Activated CD4-positive, alpha-beta T cell treated with anti-CD3 and anti-CD28 coated beads, Interleukin-2, amount 50 U/mL, for 4 hours (primary cell): ENCODE results near the gene MYLK2.

Experiments
- DNase-seq, 2 experiments: peaks; one replicate each; pipeline ENCODE4 v3.0.0-alpha.2; 2020

The MYLK2 gene

DNA sequence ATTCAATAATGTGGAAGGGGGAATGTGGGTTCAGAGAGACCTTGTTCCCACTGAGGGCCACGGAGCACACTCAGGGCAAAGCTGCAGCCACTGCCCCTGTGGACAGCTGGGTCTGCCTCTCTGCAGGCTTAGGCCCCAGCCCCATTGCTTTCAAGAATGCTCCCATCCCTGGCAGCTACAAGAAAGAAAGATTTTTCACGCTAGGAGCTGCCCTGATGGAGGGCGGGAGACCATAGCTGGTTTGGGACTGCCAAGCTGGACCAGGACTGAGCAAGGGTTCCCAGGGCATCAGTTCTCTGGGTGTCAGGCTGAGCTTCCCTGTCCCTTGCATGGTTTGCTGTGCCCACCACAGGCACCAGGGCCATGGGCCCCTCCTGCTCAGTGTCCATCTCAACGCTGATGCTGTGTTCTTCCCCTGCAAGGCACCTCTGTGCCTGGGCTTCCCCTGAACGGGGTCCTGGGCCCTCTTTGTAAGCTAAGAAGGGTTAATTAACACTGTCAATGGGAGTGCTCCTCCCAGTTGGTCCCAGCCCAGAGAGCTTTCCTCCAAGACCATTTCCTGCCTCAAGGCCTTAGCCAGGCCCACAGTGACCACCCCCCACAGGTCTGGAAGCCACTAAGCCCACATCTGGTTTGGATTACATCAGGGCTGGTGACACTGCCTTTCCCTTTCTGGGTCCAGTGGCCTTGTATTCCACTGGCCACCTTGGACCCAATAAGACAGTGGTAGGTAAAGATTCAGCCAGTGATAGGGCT, 17.9 kb downstream of the MYLK2 start:
- no peak for DNase-seq

GRCh38 chr20:31837896-31838397, 18.8 kb downstream of the MYLK2 start:
- no peak for DNase-seq

- DNase-seq, result no peak
Measured at GRCh38 chr20:31838646-31839292, 19.6 kb downstream of the MYLK2 start.

GRCh38 chr20:31839782-31840487, 20.8 kb downstream of the MYLK2 start:
- no peak for DNase-seq

GRCh38 chr20:31840906-31841816, 22.0 kb downstream of the MYLK2 start:
- no peak for DNase-seq

DNA sequence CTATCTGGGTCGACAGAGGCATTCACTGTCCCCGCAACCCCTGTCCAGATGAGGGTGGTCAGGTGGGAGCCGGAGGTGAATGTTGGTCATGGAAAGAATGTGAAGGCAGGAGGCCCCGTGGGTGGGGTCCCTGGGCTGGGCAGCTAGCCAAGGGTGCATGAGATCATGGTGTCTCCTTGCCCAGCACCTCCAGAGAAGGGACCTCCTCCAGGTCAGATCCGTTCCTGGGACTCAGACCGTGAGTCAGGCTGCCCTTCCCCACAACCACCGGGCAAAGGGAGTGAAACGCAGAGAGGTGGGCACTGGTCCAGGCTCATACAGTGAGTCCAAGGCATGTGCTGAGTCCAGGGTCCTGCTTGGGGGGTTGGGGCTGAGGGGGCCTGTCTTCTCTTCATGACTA, 22.8 kb downstream of the MYLK2 start:
- no peak for DNase-seq

- DNase-seq, result no peak
Measured at GRCh38 chr20:31842471-31843157, 23.5 kb downstream of the MYLK2 start.

DNA sequence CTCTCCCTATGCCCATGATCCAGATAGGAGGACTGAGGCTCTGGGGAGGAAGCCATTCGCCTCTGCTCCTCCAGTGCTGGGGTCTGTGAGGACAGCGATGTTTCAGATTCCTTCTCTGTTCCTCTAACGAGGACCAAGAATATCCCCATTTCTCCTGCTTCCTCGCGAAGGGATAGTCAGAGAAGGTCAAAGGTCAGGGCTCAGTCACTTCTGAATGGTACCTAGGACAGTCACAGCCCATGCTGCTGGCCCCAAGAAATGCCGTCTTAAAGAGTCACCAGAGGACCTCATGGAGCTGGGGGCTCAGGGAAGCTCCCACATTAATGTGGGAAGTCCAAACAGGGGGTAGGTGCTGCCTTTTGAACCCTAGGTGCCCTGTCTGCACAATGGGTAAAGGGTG, 24.1 kb downstream of the MYLK2 start:
- DNase-seq, result no peak

DNA sequence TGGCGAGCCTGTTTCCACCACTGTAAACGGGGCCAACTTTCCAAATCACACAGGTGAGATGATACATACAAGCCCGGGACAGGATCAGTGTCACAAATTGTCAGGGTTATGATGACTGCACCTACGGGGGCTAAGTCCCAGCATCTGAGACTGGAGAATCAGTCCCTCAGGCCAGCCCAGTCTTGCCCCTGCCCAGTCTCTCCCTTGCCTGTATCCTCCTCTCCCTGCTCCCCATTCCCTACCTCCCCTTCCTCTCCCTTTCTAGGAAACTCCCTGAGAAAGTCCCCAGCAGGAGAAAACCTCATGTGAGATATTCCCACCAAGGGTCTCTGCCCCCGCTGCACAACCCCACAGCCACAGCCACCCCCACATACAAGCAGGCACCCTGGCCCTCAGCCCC, 24.7 kb downstream of the MYLK2 start:
- DNase-seq, result no peak

DNA sequence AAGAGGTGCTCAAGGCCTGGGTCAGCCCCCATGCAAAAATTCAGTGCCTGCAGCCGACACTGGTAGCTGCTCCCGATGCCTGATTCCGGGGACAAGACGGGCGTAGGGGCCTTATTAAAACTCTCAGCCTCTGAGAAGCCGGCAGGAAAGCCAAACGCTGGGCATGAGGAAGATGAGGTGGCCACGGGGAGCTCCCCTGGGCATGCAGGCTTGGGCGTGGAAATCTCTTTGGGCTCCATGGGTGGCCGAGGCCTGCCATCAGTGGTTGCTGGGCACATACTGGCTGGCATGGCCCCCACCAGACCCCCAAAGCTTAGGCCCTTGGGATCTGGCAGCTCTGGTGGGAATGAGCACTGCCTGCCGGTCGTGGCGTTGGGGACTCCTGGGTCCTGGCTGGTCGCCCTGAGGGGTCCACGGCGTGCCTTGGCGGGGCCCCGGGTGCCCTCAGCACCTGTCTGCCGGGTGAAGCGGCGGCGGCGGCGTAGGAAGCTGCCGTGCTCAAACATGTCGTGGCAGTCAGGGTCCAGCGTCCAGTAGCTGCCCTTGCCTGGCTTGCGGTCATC, 25.7 kb downstream of the MYLK2 start:
- no peak for DNase-seq

DNA sequence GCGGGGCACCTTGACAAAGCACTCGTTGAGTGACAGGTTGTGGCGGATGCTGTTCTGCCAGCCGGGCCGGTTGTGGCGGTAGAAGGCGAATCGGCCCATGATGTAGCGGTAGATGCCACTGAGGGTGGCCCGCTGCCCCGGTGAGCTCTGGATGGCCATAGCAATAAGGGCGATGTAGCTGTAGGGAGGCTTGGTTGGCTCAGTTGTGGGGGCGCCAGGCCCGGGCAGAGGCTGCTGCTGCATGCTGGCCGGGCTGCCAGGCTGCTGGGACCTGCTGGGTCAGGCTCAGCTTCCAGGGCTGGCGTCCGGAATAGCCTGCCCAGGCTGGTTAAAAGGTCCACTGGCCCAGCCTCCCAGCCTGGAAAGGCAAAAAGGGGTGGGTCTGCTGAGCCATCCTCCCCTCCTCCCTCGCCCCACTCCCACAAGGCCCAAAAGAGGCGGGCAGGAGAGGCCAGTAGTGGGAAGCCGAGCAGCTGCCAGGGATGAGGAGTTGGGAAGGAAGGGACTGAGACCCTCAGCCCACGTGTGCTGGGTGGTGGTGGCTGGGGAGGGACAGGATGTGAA, 26.2 kb downstream of the MYLK2 start, which contains the start of gene FOXS1:
TSS of gene FOXS1 (minus strand) at position 305 of the 564 bp plus-strand sequence. CDS start at position 243, 62 bp downstream.
- no peak for DNase-seq

DNA sequence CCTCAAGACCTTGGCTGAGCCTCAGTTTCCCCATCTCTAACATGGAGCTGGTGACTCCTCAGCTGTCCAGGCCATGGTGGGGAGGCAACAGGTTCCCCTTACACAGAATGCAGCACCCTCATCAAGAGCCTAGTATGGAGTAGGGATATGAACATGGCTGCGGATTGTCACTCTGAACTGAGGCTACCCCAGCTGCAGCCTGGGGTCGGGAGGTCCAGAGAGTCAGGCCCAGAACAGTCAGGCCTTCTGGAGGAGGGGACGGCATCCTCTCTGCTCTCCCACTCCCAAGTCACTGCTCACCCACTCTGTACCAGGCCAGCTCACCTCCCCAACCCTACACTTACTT, 27.6 kb downstream of the MYLK2 start:
- DNase-seq, result no peak

DNA sequence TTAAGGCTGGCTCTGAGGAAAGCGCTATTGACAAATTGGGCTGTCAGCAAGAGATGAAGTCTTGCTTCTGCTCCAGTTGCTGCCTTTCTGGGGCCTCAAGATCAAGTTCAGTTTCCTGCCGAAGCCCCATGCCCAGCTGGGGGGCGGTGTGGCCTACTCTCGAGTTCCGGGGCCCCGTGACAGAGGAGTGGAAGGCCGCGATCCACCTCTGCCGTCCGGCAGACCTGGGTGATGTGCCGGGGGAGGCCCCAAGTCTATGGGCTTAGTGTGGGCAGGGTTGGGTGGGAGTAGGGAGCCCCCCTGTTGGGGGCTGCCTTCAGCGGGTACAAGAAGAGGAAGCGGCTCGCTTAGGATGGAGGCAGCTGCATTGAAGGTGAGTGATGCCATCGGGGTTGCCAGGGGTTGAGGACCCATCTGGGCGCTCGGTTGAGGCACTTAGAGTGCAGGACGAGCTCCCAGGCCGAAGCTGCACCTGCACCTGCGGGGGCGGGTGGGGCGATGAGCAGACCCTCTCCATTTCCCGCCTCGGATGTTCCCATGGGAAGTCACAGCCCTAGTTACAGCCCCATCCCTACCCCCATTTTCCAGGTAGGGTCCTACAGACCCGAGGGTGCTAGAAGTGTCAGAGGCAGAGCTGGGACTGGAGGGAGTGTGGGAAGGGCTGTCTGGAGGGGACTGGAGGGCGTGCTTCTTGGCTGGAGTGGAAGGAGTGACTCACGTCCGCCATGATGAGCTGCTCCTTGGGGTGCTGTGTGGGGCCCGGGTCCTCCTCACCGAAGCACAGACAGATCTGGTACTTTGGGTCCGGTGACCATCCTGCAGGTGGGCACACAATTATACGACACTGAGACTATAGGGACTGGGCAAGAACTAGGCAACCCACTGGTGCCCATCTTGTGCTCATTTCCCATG, 29.2 kb downstream of the MYLK2 start:
- no peak for DNase-seq

DNA sequence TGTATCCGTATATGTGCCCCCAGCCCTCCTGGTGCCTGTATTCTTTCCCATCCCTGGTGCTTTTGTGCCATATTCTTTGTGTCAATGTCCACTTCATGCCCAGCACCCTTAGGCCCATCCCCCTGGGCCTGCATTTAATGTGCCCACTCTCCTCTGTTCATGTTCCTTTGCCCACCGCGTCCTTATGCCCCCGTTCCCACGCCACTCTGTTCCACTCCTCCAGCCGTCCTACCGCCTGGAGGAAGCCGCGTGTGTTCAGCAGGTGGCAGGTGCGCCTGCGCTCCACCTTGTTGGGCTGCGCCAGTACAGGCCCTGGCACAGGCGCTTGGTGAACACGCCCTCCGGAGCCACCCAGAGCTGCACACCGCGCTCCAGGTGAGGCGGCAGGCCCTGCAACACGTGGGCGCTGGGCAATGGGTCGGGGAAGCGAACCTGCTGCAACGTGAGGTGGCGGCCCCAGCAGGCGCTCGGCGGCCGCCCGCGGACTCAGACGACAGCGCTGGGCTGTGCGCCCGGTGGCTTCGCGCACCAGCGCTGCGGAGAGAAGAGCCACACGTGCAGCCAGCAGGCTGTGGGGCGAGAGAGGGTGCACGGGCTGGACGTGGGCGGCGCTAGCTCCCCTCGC, 30.3 kb downstream of the MYLK2 start:
- DNase-seq, result no peak

- DNase-seq, result no peak
Measured at GRCh38 chr20:31851240-31851955, 32.2 kb downstream of the MYLK2 start.

- DNase-seq, result no peak
Measured at GRCh38 chr20:31853481-31853880, 34.3 kb downstream of the MYLK2 start.

DNA sequence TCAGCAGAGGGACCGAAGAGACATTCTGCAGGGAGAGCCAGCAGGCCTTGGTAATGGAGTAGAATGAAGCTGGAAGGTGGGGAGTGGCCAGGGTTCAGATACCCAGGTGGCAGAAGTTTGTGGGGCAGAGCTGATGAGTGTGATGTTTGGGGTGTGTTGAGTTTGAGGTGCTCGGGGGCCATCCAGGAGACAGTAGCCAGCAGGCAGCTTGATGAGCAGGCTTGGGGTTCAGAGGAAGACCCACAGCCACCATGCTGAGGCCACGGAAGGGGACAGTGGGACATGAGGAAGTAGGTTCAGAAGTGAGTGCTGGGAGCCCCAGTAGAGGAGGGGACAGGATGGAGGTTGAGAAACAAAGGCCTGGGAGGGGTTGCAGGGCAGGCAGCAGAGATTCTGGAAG, 37.4 kb downstream of the MYLK2 start:
- DNase-seq, result no peak

GRCh38 chr20:31857861-31858759, 39.0 kb downstream of the MYLK2 start:
- DNase-seq, result no peak
